GM21825 (cell line): ENCODE results near the gene NOP16.
A peak's percentile ranks its signal among the peaks of the same experiment; 100 is the strongest.

Experiments
- ATAC-seq: cut with Tn5 transposase; IDR thresholded peaks from one replicate; pipeline ENCODE4 v1.9.1; 2021; ENCODE audit warnings: mild to moderate bottlenecking, moderate library complexity; ENCODE audit not compliant: unreplicated experiment

Gene NOP16

GRCh38 chr5:176388444-176389134, at the start of gene NOP16, which contains the start of gene HIGD2A:
Gene NOP16 (minus strand): TSS chr5:176388598. CDS start chr5:176388539, 59 bp downstream.
Gene HIGD2A (plus strand): TSS chr5:176388751. CDS start chr5:176388820, 69 bp downstream.
- peak; percentile 80 for ATAC-seq

- ATAC-seq: no peak
These were observed 48.3 kb upstream of the NOP16 start for GRCh38 chr5:176436656-176437055.

GRCh38 chr5:176432707-176433106, 44.3 kb upstream of the NOP16 start:
- no peak for ATAC-seq

GRCh38 chr5:176429972-176430371, 41.6 kb upstream of the NOP16 start:
- ATAC-seq: no peak

- no peak for ATAC-seq
These were observed 39.6 kb upstream of the NOP16 start for GRCh38 chr5:176427971-176428370.

GRCh38 chr5:176426876-176427275, 38.5 kb upstream of the NOP16 start:
- no peak for ATAC-seq

- no peak for ATAC-seq
These were observed 37.4 kb upstream of the NOP16 start for GRCh38 chr5:176425791-176426190.

GRCh38 chr5:176425138-176425537, 36.7 kb upstream of the NOP16 start:
- ATAC-seq: no peak

- ATAC-seq: no peak
These were observed 35.8 kb upstream of the NOP16 start for GRCh38 chr5:176424181-176424580.

GRCh38 chr5:176420972-176421544, 32.7 kb upstream of the NOP16 start:
- ATAC-seq: no peak

- ATAC-seq: no peak
These were observed 31.7 kb upstream of the NOP16 start for GRCh38 chr5:176420086-176420485.

GRCh38 chr5:176418251-176418650, 29.9 kb upstream of the NOP16 start:
- ATAC-seq: no peak

GRCh38 chr5:176416965-176417364, 28.6 kb upstream of the NOP16 start:
- no peak for ATAC-seq

- peak; percentile 93 for ATAC-seq
These were observed 27.8 kb upstream of the NOP16 start, which contains the start of gene CLTB for GRCh38 chr5:176415952-176416924. Gene CLTB (minus strand): TSS chr5:176416539. CDS start chr5:176416363, 176 bp downstream.

- ATAC-seq: no peak
These were observed 27.0 kb upstream of the NOP16 start for GRCh38 chr5:176415240-176415951.

- no peak for ATAC-seq
These were observed 26.3 kb upstream of the NOP16 start for GRCh38 chr5:176414704-176415103.

- no peak for ATAC-seq
These were observed 25.4 kb upstream of the NOP16 start for GRCh38 chr5:176413709-176414191.

GRCh38 chr5:176413255-176413565, 24.8 kb upstream of the NOP16 start:
- no peak for ATAC-seq

- ATAC-seq: no peak
These were observed 24.3 kb upstream of the NOP16 start for GRCh38 chr5:176412517-176413254.
